ENCODE results near the gene KRT85.
"Not testable (repeated sequence)": the region's sequence is repeated elsewhere in the genome, so short reads cannot be mapped to it uniquely, and the experiment has no call there.

Gene KRT85

DNA sequence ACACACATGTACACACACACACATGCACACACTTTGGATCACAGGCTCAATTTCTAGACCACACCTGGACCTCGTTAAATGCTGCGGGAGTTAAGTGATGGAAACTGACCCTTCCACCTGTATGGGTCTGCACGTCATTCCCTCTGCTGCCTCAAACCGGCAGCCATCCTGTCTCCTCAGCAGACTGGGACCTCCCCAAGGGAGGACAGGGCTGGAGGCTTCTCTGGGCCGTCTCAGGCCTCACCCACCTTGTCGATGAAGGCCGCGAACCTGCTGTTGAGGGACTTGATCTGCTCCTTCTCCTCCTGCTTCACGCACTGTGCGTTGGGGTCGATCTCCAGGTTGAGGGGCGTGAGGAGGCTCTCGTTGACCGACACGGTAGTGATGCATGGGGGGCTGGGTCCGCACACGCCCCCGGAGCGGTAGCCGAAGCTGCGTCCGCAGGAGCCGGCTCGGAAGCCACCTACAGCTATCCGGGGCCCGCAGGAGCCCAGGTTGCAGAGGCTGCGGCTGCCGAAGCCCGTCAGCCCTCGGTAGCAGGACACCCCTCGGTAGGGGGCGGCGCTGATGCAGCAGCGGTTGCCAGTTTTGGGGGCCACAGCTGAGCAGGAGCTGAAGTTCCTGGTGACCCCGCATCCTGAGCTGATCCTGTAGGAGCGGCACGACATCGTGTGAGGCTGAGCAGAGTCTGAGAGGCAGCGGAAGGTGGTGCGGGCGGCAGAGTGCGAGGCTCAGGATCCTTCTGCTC, at the start of gene KRT85:
Gene KRT85, minus strand, starts transcription at position 744 of the 748 bp plus-strand sequence. Its CDS starts 76 bp downstream, at position 668.
- no peak for DNase-seq

DNA sequence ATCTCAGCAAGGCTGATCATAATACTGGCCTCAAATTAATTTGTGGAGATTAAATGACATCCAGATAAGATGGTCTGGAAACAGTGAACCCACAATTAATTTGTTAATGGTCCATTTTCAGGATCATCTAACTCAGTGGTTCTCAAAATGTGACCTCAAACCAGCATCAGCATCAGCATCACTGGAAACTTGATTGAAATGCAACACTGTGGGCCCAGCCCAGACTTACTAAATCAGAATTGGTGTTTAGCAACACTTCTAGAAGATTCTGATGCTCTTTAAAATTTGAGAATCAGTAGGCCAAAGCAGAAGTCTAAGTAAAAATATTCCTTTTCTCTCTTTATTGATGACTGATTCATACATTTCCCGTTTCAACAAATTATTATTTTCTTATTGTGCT, 49.5 kb upstream of the KRT85 start:
- no peak for DNase-seq

DNA sequence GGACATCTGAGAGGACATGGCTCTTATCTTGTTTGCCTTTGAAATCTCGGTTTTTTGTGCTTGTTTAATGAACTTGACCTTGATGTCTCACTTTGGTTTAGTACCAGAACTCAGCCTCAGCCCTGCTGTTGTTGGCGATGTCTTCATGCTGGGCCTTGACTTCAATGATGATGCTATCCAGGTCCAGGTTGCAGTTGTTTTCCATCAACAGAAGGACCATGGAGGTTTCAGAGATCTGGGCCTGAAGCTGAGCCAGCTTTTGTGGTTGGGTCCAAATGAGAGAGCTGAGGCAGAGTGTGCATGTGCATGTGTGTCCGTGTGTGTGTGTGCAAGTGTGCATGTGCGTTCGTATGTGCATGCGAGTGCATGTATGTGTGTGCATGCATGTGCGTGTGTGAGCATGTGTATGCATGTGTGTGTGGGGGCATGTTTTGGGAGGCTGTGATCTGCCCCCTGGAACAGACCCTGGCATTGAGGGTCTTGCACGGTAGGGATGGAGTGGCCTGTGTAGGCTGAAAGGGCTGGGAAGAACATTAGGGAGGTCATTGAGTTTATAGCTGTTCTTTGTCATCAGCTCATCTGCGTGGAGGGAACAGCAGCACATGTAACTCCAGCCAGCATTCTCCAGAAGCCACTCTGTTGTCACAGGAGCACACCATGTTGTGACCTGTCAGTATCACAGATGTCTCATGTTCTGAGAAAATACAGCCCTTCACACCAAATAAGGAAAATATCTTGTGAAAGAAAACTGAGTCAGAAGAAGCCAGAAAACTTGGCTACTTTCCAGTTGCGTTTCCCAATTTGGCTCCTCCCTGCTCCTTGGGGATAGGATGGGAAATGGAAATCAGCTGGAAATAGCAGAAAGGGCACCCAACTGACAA, 48.8 kb upstream of the KRT85 start:
- DNase-seq = no peak

DNA sequence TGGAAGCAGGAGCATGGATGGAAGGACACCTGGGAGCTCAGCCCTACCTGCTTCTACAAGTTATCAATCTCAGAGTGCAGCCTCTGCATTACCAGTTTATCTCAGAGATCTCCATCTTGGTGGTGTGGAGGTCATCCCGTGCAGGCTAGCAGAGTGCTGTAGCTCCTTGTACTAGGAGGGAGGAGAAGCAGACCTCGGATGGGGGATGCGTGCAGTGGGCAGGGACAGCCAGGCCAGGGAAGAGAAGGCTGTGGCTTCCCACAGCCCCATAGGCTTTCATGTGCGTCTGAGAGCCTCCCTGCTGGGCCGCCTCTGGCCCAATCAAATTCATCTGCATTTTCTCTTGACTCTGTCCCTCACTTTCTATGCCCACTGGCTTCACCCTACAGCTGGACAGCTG, 47.7 kb upstream of the KRT85 start:
- DNase-seq = no peak

DNA sequence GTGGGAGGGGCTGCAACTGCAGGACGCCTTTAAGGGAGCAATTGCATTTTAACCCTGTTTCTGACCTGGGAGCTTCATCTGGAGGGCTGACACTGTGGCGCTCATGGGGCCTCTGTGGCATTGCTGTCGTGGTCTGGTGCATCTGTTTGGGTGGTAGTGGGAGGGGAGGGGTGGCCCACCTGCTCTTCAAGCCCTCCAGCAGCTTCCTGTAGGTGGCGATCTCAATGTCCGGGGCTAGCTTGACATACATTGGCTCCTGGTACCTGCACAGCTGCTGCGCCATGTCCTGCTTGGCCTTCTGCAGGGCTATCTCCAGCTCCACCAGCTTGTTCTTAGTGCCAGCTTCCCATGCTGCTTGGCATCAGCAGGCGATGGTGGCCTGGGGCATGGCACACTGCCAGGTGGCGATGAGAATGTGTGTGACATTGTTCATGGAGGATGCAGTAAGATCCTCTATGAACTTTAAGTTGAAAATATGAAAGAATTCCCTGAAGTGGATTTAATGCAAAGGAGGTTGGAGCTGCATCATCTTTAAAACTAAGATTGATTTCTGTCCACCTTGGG, 46.6 kb upstream of the KRT85 start:
- no peak for DNase-seq

DNA sequence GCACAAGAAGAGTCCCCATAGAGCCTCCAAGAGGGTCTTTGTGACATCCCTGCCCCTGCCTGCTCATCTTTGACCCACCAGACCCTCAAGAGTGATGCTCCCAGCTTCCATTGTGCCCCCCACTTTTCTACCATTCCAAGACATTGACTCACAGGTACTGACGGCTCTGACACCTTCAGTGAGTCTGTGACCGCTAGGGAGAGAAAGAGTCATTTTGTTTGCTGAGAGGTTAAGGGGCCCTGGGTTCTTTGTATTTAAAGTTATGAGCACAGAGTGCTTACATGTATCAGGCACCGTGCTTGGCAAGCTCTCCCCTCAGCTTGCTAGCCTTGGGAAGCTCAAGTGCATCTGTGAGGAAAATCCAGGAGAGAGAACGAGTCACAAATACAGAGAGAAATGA, 45.9 kb upstream of the KRT85 start:
- DNase-seq = no peak

DNA sequence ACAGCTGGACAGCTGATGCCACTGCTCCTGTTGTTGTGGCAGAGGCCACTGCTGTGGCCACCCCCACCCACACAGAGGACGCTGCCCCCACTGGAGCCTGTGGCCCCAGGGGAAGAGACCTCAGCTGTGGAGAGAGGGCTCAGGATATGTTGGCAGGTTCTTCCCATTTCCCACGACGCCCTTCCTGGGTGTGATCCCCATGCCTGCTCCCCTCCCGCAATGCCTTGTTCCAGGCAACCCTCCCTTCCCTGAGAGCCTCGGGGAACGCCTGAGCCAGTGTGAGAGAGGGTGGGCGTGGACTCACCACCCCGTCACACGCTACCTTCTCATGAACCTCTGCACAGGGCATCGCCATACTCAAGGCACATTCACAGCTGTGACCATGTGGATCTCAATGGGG, 44.5 kb upstream of the KRT85 start:
- no peak for DNase-seq

DNA sequence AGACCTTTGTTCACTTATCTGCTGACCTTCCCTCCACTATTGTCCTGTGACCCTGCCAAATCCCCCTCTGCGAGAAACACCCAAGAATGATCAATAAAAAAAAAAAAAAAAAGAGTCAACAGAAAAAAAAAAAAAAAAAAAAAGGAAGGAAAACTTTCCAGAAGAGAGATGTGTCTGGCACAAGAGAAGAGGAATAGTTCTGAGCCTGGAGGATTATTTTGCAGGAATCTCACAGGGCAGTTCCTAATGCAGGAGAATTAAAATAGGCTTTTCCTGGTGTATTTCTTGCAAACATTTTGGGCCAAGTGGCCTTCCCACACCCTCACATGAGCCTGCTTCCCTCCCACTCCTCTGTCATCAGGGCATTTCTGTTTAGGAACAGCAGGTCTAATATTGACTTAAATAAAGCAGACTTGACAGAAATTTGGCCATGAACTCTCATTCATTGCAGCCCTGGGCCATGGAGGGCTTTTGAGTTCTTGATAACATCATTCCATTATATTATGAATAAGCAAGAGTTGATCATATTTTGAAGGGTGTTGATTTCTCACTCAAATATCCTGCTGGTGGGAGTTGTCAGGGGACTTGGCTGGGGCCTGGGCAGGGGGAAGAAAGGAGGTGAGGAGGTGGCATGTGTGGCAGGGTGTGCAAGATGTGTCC, 43.4 kb upstream of the KRT85 start:
- DNase-seq = not testable (repeated sequence)

DNA sequence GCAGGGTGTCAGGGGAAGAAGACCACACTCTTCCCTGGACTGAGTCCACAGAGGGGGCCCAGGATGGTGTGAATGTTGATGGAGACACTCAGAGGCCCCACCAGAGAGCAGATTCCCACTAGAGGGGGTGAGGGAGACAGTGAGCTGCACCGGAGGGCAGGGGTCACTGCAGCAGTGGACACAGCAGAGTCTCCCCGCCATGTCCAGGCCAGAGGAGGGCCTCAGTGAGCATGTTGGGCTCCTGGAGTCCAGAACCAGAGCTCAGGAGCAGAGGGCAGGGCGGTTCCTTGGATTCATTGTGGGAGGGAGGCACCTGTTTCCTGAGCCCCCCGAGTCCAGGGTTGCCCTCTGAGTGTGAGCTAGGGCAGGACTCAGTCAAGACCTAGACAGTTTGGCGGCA, 40.6 kb upstream of the KRT85 start:
- no peak for DNase-seq

DNA sequence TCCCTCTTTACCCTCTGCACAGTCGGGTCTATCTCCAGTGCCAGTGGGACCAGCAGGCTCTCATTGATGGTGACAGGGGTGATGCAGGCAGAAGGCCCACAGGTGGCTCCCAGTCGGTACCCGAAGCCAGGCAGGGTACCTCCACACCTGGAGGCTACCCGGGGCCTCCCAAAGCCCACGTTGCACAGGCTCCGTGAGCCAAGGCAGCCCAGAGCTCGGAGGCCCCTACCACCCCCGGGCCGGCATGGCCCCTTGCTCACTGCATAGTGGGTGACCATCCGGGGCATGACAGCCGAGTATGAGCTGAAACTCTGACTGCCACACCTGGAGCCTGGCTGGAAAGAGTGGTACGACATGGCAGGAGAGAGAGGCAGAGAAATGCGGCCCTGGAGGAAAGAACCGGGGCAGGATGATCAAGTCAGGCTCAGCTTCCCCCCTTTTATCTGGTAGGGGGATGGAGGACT, 38.7 kb upstream of the KRT85 start, which contains the start of gene KRT82:
Gene KRT82, minus strand, starts transcription at position 414 of the 464 bp plus-strand sequence. Its CDS starts 58 bp downstream, at position 356.
- DNase-seq = no peak

DNA sequence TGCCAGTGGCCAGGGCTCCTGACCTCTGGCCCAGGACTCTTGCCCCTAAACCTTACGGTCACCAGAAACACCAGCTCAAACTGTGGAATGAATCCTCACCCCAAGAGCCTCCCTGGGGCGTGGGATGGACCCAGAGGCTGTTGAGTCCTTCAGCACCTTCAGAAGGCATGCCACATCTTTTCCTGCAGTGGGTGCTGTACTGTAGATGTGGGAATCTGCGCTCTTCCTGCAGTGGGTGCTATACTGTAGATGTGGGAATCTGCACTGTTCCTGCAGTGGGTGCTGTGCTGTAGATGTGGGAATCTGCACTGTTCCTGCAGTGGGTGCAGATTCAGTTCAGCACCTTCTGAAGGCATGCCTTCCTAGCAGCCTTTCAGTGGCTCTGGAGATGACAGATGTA, 37.7 kb upstream of the KRT85 start:
- no peak for DNase-seq

DNA sequence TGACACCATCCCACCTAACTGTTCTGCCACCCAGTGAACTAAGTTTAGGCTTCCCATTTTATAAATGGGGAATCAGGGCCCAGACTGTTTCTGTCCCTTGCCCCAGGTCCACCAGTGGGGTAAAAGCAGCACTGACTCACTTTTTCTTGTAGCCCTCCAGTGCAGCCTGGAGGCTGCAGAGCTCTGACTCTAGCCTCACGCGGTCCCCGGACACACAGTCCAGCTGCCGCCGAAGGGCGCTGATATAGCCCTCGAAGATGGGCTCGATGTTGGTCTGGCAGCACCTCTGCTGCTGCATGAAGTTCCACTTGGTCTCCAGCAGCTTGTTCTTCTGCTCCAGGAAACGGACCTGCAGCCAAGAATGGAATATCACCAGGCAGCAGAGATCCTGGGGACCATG, 36.3 kb upstream of the KRT85 start:
- DNase-seq = no peak

DNA sequence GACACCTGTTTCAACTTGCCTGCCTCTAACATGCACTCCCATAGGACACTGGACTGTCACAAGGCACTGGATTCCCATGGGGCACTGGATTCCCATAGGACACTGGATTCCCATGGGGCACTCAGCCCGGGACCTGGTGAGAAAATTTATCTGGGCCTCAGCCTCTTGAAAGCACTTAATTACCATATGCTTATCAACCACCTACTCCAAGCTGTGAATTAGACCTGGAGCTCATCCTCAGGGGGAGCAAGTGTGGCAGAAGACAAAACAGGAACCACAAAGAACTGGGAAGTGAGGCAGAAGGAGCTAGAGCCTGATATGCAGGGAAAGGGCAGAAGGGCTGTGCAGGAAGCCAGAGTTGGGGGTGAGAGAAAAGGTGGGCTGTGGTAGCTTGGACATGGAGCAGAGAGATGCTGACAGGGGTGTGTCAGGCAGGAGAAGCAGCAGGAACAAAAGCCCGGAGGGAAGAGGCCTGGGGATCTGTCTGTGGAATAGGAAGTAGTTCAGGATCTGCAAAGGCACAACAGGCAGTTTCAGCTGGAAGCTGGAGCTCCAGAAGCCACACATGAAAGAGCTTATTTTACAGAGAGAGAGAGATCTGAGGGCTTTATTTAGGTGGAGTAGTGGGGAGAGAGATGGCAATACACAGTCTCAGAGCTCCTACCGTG, 35.7 kb upstream of the KRT85 start:
- DNase-seq = no peak

DNA sequence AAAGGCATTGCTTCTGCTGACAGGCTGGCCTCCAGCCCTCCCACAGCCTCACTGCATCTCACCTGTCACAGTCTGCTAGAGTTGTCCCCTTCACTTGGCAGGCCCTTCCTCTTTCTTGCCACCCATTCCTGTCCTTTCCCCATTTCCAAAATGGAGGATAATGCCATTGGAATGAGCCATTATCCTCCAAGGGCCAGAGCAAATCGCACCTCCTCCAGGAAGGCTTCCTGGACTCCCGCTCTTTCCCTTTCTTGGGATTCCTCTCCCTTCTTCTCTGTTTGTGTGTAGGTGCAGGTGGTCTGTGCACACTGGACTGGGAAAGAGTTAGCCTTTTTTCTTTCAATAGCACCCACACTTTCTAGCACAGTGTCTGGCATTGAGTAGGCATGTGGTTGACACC, 35.1 kb upstream of the KRT85 start:
- DNase-seq = no peak

DNA sequence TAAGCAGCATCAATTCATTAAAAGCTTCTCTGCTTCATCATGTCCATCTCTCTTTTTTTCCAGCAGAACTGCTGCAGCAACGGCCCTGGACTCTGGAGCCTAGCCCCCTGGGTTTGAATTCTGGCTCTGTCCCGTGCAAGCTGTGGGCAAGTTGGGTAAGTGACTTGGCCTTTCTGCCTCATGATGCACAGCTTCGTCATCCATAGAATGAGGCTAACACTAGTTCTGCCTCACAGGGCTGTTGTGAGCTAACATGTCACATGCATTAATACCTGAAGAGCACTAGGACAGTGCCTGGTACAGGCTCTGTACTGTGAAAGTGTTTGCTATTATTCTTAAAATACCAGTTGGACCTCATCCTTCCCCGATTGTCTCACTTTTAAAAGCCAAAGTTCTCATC, 34.6 kb upstream of the KRT85 start:
- DNase-seq = no peak

DNA sequence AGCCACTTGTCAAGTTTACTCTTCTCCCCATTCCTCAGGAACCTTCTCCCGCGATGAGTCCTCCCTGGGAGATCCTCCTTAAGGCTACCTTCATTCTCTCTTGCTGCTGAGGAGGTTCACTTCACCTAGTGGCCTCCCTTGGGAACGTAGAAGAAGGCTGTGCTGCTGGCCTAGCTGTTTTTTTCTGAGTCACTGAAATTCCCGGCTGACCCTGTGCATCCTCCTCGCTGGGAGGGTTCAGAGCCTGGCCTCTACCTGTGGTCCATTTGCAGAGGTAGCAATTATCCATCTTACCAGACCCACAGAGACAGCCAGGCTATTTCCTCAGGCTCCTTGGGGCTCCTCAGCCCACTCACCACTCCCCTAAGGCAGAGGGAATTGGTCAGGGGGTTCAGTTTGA, 34.2 kb upstream of the KRT85 start:
- no peak for DNase-seq

DNA sequence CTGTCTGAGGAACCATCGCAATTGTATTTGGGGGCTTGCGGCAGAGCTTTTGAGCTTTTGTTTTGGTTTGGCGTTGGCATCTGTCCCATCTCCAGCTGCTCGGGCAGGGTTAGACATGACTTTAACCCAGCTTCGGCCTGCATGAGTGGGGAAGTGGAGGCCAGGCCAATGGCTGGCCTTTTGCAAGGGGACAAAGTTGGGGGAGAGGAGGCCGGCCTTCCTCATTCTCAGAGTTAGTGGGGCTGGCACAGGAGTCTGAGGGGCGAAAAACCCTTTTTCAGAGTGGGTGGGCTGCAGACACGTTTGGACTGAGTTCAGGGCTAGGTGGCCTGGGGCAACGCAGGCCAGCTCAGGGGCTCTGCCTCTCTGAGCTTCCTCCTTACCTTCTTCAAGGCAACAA, 33.6 kb upstream of the KRT85 start:
- no peak for DNase-seq

DNA sequence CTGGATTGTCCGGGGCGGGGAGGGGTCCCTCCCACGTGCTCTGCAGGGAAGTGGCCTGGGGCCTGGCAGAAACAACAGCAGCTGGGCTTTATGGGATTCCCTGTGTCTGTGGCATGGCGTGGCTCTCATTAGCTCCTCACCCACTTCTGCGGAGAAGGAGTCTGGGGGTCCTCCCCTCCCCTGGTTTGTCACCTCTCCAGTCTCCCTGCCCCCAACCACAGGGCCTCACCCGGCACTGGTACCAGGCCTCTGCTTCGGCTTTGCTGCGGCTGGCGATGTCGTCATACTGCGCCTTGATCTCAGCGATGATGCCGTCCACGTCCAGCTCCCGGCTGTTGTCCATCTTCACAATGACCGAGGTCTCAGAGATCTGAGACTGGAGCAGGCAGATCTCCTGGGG, 32.5 kb upstream of the KRT85 start:
- no peak for DNase-seq

DNA sequence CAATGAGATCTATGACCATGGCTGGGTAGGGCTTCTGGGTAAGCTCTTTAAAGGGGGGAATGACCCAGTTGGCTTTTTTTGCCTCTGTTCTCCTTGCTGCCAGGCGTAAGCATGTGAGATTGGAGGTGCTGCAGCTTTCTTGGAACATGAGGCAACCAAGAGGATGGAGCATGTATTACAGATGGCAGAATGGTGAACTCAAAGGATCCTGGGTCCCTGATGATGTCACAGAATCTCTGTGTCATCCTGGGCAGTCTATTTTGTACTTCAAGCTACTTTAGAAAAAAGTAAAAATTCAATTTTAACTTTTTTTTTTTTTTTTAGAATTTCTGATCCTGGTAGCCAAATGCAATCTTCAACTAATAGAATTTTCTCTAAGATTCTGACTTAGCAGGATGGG, 30.9 kb upstream of the KRT85 start:
- DNase-seq = no peak

DNA sequence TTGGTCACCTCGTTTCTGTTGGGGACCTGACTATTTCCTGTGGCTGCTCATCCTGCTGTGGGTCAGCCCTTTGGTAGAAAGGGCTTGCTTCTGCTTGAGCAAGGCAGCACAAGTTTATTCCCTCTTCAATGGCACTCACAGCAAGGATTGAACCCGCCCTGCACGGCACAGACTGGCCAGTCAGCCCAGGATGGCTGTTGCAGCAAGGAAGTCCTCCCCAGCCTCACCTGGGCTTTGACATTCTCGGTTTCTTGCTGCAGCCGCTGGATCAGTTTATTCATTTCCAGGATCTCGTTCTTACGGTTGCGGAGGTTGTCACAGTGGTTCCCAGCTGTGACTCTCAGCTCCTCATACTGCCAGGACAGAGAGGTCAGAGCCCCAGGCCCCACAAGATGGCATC, 29.4 kb upstream of the KRT85 start:
- no peak for DNase-seq

DNA sequence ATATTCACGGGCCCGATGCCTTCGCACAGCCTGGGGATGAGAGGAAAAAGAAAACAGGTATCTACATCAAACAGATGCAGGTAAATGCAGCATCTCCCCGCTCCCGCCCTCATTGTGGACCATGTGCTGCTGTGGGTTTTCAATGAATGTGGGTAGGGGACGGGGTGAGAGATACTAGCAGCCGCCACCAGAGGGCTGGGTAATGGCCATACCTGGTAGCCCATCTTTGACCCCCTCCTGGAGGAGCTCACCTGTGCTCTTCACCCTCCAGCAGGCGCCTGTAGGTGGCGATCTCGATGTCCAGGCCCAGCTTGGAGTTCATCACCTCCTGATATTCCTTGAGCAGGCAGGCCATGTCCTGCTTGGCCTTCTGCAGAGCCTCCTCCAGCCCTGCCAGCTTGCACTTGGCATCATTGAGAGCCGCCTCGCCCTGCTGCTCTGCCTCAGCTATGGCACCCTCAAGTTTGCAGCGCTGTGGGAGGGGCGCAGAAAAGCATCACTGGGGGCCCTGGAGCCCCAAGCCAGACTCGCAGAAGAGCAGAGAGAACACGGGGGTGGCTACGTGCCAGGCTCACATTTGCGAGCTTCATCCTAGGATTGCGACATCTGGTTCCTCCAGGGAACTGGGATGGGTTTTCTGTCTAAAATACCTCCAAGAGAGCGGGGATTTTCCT, 28.6 kb upstream of the KRT85 start:
- DNase-seq = no peak

DNA sequence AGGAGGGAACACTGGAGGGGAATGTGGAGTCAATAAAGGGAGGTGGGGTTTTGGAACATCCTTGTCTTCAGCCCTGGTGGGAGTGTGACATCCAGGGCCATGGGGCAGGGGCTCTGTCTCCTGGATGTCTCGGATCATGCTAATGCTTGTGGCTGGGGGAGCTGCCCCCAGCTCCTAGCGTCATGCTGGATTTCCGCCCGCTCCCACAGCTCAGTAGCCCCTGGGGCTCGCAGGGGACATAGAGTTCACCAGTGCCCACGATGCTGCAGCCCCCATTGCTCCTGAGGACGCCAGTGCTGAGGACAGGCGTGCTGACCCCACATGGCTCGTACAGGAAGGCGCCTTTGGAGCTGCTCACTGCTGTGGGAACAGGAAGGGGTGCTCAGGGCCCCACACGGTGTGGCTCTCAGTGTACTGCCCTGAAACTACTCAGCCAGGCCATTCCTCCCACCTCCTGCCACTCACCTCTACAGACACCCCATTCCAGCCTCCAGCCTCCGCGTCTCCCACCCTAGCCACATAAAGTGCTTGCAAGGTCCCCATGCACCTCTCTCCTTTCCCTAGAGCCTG, 27.6 kb upstream of the KRT85 start:
- DNase-seq = no peak

Data from activated CD4-positive, alpha-beta T cell treated with anti-CD3 and anti-CD28 coated beads, Interleukin-2, amount 50 U/mL, for 1 hour (primary cell).